H1 (cell line): Measurements from ENCODE around the gene C1QL1. TPM values are rescaled to one million over a fixed set of nuclear protein-coding genes. Genes with fewer than 3 reads are reported as not detected.

ENCODE experiments used
- CTCF ChIA-PET: fragments of 300-600 bp; sonication (Branson Sonifier 250); formaldehyde crosslinking; loops from one replicate; lab custom pipeline; 2021; ENCODE audit not compliant: partially characterized antibody; lab: Charles Lee
- POLR2A ChIA-PET: fragments of 300-600 bp; sonication (Branson Sonifier 250); formaldehyde crosslinking; loops from one replicate; lab custom pipeline; 2021; ENCODE audit warnings: inconsistent platforms; ENCODE audit not compliant: partially characterized antibody; lab: Charles Lee
- DNase-seq, 2 experiments: peaks; one replicate each; pipeline versions ENCODE4 v3.0.0 to v3.0.0-alpha.2; 2010 to 2022; ENCODE audit warnings: low spot score in 2 of 2, low read depth in 1 of 2, mixed read lengths in 1 of 2
- FAIRE-seq: peaks from 2 replicates; lab custom pipeline; 2011; peaks lifted over from hg19 to GRCh38; lab: Jason Lieb, UNC
- H2AFZ ChIP-seq: 2 replicates; pipeline ENCODE4 v1.8.1; 2012; ENCODE audit warnings: low read length, inconsistent platforms
- H2AK5ac ChIP-seq: 2 replicates; pipeline ENCODE4 v1.6.1; 2013; ENCODE audit warnings: low read depth, low read length
- H2BK120ac ChIP-seq: replicated peaks from 2 replicates; pipeline ENCODE3; 2013; ENCODE audit warnings: low read depth, low read length, inconsistent platforms
- H2BK12ac ChIP-seq: 2 replicates; pipeline ENCODE4 v1.6.1; 2013; ENCODE audit warnings: low read depth, low read length
- H2BK15ac ChIP-seq: 2 replicates; pipeline ENCODE4 v1.6.1; 2013; ENCODE audit warnings: low read length
- H2BK20ac ChIP-seq: 2 replicates; pipeline ENCODE4 v1.6.1; 2013; ENCODE audit warnings: low read length
- H2BK5ac ChIP-seq: 2 replicates; pipeline ENCODE4 v1.6.1; 2013; ENCODE audit warnings: low read depth, low read length
- H3K14ac ChIP-seq: 2 replicates; pipeline ENCODE4 v1.6.1; 2013; ENCODE audit warnings: inconsistent platforms; ENCODE audit not compliant: insufficient read length
- H3K18ac ChIP-seq: 2 replicates; pipeline ENCODE4 v1.6.1; 2013; ENCODE audit warnings: low read length; ENCODE audit errors: extremely low read depth
- H3K23ac ChIP-seq: 2 replicates; pipeline ENCODE4 v1.6.1; 2013; ENCODE audit warnings: inconsistent platforms; ENCODE audit not compliant: insufficient read length
- H3K23me2 ChIP-seq: 2 replicates; pipeline ENCODE4 v1.6.1; 2013; ENCODE audit warnings: low read depth, low read length
- H3K27ac ChIP-seq: 2 replicates; pipeline ENCODE4 v1.6.1; 2011; ENCODE audit warnings: low read depth, low read length, inconsistent platforms
- H3K27me3 ChIP-seq, 4 experiments: replicated peaks in 1 of 4; 1 replicate in 1 of 4; 2 replicates in 3 of 4; pipeline versions ENCODE4 v1.6.1 to v1.8.1; 2011 to 2013; ENCODE audit warnings: low read length in 3 of 4, mild to moderate bottlenecking in 3 of 4, inconsistent platforms in 2 of 4, mixed read lengths in 2 of 4, moderate library complexity in 1 of 4; ENCODE audit not compliant: control insufficient read depth in 3 of 4, insufficient read depth in 3 of 4; ENCODE audit errors: extremely low read depth in 1 of 4
- H3K36me3 ChIP-seq, 4 experiments: 2 replicates each; pipeline versions ENCODE4 v1.6.1 to v1.8.1; 2011 to 2013; ENCODE audit warnings: mild to moderate bottlenecking in 4 of 4, low read length in 3 of 4, moderate library complexity in 2 of 4, control low read depth in 1 of 4, inconsistent platforms in 1 of 4; ENCODE audit not compliant: insufficient read depth in 4 of 4, control insufficient read depth in 2 of 4
- H3K4ac ChIP-seq: replicated peaks from 2 replicates; pipeline ENCODE3; 2013; ENCODE audit warnings: low read length, low read depth, mixed read lengths, inconsistent platforms; ENCODE audit not compliant: insufficient read length
- H3K4me1 ChIP-seq, 4 experiments: replicated peaks in 1 of 4; 1 replicate in 1 of 4; 2 replicates in 3 of 4; pipeline versions ENCODE4 v1.6.1 to v1.8.1; 2011 to 2013; ENCODE audit warnings: low read length in 3 of 4, inconsistent platforms in 2 of 4, mixed read lengths in 1 of 4; ENCODE audit not compliant: insufficient read depth in 4 of 4, control insufficient read depth in 3 of 4
- H3K4me2 ChIP-seq, 2 experiments: 2 replicates each; pipeline versions ENCODE4 v1.6.1 to v1.8.1; 2011 to 2013; ENCODE audit warnings: low read depth in 2 of 2, low read length in 2 of 2, control low read depth in 1 of 2, inconsistent platforms in 1 of 2, mild to moderate bottlenecking in 1 of 2; ENCODE audit not compliant: insufficient read depth in 1 of 2
- H3K4me3 ChIP-seq, 4 experiments: fragments of 200-600, 300-600 bp in 1 of 4; sonication (generic), shearing (Covaris generic), sonication (Bioruptor Twin) in 1 of 4; 2 replicates each; pipeline versions ENCODE4 v1.5.1 to v1.8.1; 2011 to 2016; ENCODE audit warnings: low read length in 4 of 4, low read depth in 3 of 4, control low read depth in 2 of 4, inconsistent platforms in 2 of 4, mild to moderate bottlenecking in 2 of 4, mixed read lengths in 1 of 4, moderate library complexity in 1 of 4; ENCODE audit not compliant: insufficient read depth in 2 of 4; ENCODE audit errors: extremely low read depth in 1 of 4
- H3K56ac ChIP-seq: replicated peaks from 2 replicates; pipeline ENCODE3; 2013; ENCODE audit warnings: low read depth, mild to moderate bottlenecking, mixed read lengths, low read length, inconsistent platforms; ENCODE audit not compliant: insufficient read length
- H3K79me1 ChIP-seq: 2 replicates; pipeline ENCODE4 v1.6.1; 2013; ENCODE audit warnings: low read depth, low read length, control low read depth
- H3K79me2 ChIP-seq, 2 experiments: 2 replicates each; pipeline versions ENCODE4 v1.6.1 to v1.8.1; 2012 to 2013; ENCODE audit warnings: low read length in 2 of 2, mild to moderate bottlenecking in 2 of 2, inconsistent platforms in 1 of 2; ENCODE audit not compliant: insufficient read depth in 2 of 2, control insufficient read depth in 1 of 2
- H3K9ac ChIP-seq, 4 experiments: replicated peaks in 1 of 4; 1 replicate in 1 of 4; 2 replicates in 3 of 4; pipeline versions ENCODE4 v1.6.1 to v1.8.1; 2011 to 2013; ENCODE audit warnings: low read depth in 3 of 4, low read length in 3 of 4, control low read depth in 2 of 4, mild to moderate bottlenecking in 2 of 4, moderate library complexity in 2 of 4, inconsistent platforms in 1 of 4; ENCODE audit errors: extremely low read depth in 1 of 4
- H3K9me3 ChIP-seq, 2 experiments: 2 replicates each; pipeline versions ENCODE4 v1.6.1 to v1.8.1; 2012 to 2013; ENCODE audit warnings: mild to moderate bottlenecking in 2 of 2, moderate library complexity in 2 of 2, control low read depth in 1 of 2, inconsistent platforms in 1 of 2, low read depth in 1 of 2, low read length in 1 of 2, mixed read lengths in 1 of 2; ENCODE audit not compliant: insufficient read depth in 2 of 2
- H4K20me1 ChIP-seq, 2 experiments: replicated peaks in 1 of 2; 2 replicates each; pipeline versions ENCODE3 to v1.8.1; 2011 to 2013; ENCODE audit warnings: inconsistent platforms in 2 of 2, low read length in 2 of 2, mild to moderate bottlenecking in 1 of 2; ENCODE audit not compliant: insufficient read depth in 2 of 2, control insufficient read depth in 1 of 2
- H4K5ac ChIP-seq: 2 replicates; pipeline ENCODE4 v1.6.1; 2013; ENCODE audit warnings: low read length, low read depth, mixed read lengths, inconsistent platforms; ENCODE audit not compliant: insufficient read length
- H4K8ac ChIP-seq: 2 replicates; pipeline ENCODE4 v1.8.0; 2013; ENCODE audit warnings: mild to moderate bottlenecking, moderate library complexity, low read length, inconsistent platforms; ENCODE audit not compliant: insufficient read depth; ENCODE audit errors: extremely low read depth
- H4K91ac ChIP-seq: replicated peaks from 2 replicates; pipeline ENCODE3; 2013; ENCODE audit warnings: low read length, mixed read lengths, inconsistent platforms; ENCODE audit not compliant: insufficient read length
- CTBP2 ChIP-seq: IDR thresholded peaks from 2 replicates; pipeline ENCODE4 v1.7.0; 2011; ENCODE audit warnings: borderline replicate concordance, mild to moderate bottlenecking, moderate library complexity, mixed read lengths, low read length; ENCODE audit not compliant: insufficient read depth, insufficient read length
- NRF1 ChIP-seq: IDR thresholded peaks from 2 replicates; pipeline ENCODE4 v1.6.1; 2011; ENCODE audit warnings: mild to moderate bottlenecking, low read depth, low read length, improper control_type of control experiment
- POLR2AphosphoS5 ChIP-seq: IDR thresholded peaks from 2 replicates; pipeline ENCODE4 v1.6.1; 2011; ENCODE audit warnings: low read depth, low read length
- RAD21 ChIP-seq, 2 experiments: IDR thresholded peaks in 1 of 2; conservative IDR thresholded peaks in 1 of 2; 2 replicates each; pipeline ENCODE4 v1.6.1; 2011; ENCODE audit warnings: low read depth in 2 of 2, low read length in 2 of 2, improper control_type of control experiment in 1 of 2, inconsistent platforms in 1 of 2, mild to moderate bottlenecking in 1 of 2, moderate library complexity in 1 of 2
- WGBS, 2 experiments: shearing (Covaris generic) in 1 of 2; methylation state at CpG; one replicate each; pipeline versions ENCODE4 v1.1.6 to v1.1.7; 2013 to 2015; ENCODE audit warnings: low lambda C conversion rate in 2 of 2, mixed read lengths in 2 of 2, inconsistent platforms in 1 of 2, low coverage in 1 of 2, missing lambda C conversion rate in 1 of 2; ENCODE audit not compliant: insufficient replicate concordance in 2 of 2, insufficient coverage in 1 of 2, insufficient read length in 1 of 2; ENCODE audit errors: extremely low coverage in 1 of 2, missing lambda C conversion rate in 1 of 2; 5-methylcytosine and 5-hydroxymethylcytosine counted together
- polyA plus RNA-seq, 7 experiments: library from polyadenylated mRNA; depleted of rRNA in 3 of 7; stranded (reverse) in 5 of 7; unstranded in 2 of 7; fragments of >200 nt in 5 of 7; fragments of 200-250 nt in 2 of 7; gene quantifications; 1 replicate in 5 of 7; 2 replicates in 1 of 7; 4 replicates in 1 of 7; pipeline versions ENCODE4 v1.2.1 to v1.2.3, GENCODE V29; 2011 to 2013; ENCODE audit warnings: missing spikeins in 2 of 7, mixed read lengths in 2 of 7
- total RNA-seq: library from RNA; stranded (reverse); fragmentation: NEBNext Ultra II Directional; extraction: Animal tissue kit (Norgen Biotek cat#: 25700); gene quantifications from 2 replicates; pipeline ENCODE4 v1.2.1, GENCODE V29; 2021

C1QL1 gene
- total and polyA plus RNA-seq, 2 of the 8 experiments (the other 6 are each of a cell fraction or from before 2014, with no cell fraction given) = 7.6 to 10.5 TPM

- Histone ChIP-seq H2BK20ac (no peak overlapping the region), H4K5ac (no peak overlapping the region), H3K27me3 (no peaks in the 10 kb centered on the region), H3K79me2 (no peaks in the 10 kb centered on the region), H3K9ac (no peak overlapping the region), H3K56ac (no peak overlapping the region), H3K18ac (no peak overlapping the region), H2AFZ (no peak overlapping the region), H2BK15ac (no peak overlapping the region), H3K36me3 (peaks cover 13 to 29% (median 22%) of the 10 kb centered on the region in 4 experiments; a peak in 7 of 8 replicates), H3K9me3 (no peaks in the 10 kb centered on the region), H3K23ac (no peak overlapping the region), H3K79me1 (no peaks in the 10 kb centered on the region), H3K4me3 (no peak overlapping the region), H4K8ac (no peak overlapping the region), H2BK120ac (no peak overlapping the region), H3K14ac (no peak overlapping the region), H2BK12ac (no peak overlapping the region), H2AK5ac (no peak overlapping the region), H2BK5ac (peak overlapping the region; percentile 26; the same call in 1 of the 2 replicates), H3K4ac (no peak overlapping the region), H3K4me2 (no peak overlapping the region), H3K23me2 (no peaks in the 10 kb centered on the region), H3K27ac (no peak overlapping the region), H3K4me1 (peaks cover 6 to 15% (median 9%) of the 10 kb centered on the region in 4 experiments), H4K20me1 (peaks cover 0 to 2% of the 10 kb centered on the region in 2 experiments), H4K91ac (no peak overlapping the region)
- CTCF ChIA-PET = interaction anchor here (0.9 to 13.0 kb wide), 6 partner anchors 8 to 92 kb away, joined by 3 to 243 read pairs (median 52); no protein-coding TSS in a partner anchor
- POLR2A ChIA-PET = interaction anchor here (1.0 to 5.3 kb wide), 4 partner anchors 17 to 119 kb away, joined by 3 to 25 read pairs (median 5); partner anchors contain the start of gene EFTUD2
- peak in 1 of 2 experiments; percentile 47 for DNase-seq
- 84% methylated on average over 9 of the region's 9 CpGs; no CpG with 5 or more reads in 1 of the 2 experiments for WGBS, 2 experiments
- FAIRE-seq = no peak
- TF ChIP-seq RAD21 (IDR thresholded peaks at IDR 0.05 in 1 of 2, conservative IDR thresholded peaks at IDR 0.05 in 1 of 2; ENCODE audit: low read depth in 2 of 2, low read length in 2 of 2) (no peak), NRF1 (no peak), POLR2AphosphoS5 (peak; percentile 54), CTBP2 (no peak)
Measured at GRCh38 chr17:44924107-44924544, 44.0 kb downstream of the C1QL1 start.
